HG03469 (cell line): ENCODE results near the gene PRMT1.
A peak's percentile ranks its signal among the peaks of the same experiment; 100 is the strongest.

Experiments used
- ATAC-seq: cut with Tn5 transposase; IDR thresholded peaks from one replicate; pipeline ENCODE4 v1.9.1; 2021; ENCODE audit warnings: mild to moderate bottlenecking, moderate library complexity, moderate number of reproducible peaks; ENCODE audit not compliant: unreplicated experiment

Gene PRMT1

DNA sequence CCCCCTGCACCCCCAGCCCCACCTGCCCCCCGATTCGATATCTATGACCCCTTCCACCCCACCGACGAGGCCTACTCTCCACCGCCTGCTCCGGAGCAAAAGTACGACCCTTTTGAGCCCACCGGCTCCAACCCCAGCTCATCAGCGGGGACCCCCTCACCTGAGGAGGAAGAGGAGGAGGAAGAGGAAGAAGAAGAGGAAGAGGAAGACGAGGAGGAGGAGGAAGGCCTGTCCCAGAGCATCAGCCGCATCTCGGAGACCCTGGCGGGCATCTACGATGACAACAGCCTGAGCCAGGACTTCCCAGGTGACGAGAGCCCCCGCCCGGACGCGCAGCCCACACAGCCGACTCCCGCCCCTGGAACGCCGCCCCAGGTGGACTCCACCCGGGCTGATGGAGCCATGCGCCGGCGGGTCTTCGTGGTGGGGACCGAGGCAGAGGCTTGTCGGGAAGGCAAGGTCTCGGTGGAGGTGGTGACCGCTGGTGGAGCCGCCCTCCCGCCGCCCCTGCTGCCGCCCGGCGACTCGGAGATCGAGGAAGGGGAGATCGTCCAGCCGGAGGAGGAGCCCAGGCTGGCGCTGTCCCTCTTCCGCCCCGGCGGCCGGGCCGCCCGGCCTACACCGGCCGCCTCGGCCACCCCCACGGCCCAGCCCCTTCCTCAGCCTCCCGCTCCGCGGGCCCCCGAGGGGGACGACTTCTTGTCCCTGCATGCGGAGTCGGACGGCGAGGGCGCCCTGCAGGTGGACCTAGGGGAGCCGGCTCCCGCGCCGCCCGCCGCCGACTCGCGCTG lies 25.8 kb upstream of the PRMT1 start:
- ATAC-seq, result no peak

DNA sequence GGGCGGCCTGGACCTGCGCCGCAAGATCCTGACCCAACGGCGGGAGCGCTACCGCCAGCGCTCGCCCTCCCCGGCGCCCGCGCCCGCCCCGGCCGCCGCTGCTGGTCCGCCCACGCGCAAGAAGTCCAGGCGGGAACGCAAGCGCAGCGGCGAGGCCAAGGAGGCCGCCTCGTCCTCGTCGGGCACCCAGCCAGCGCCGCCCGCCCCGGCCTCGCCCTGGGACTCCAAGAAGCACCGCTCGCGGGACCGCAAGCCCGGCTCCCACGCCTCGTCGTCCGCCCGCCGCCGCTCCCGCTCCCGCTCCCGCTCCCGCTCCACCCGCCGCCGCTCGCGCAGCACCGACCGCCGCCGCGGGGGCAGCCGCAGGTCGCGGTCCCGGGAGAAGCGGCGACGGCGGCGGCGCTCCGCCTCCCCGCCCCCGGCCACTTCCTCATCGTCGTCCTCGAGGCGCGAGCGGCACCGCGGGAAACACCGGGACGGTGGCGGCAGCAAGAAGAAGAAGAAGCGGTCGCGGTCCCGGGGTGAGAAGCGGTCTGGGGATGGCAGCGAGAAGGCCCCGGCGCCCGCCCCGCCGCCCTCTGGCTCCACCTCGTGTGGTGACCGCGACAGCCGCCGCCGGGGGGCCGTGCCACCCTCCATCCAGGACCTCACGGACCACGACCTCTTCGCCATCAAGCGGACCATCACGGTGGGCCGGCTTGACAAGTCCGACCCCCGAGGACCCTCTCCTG lies 25.1 kb upstream of the PRMT1 start:
- ATAC-seq, result no peak

DNA sequence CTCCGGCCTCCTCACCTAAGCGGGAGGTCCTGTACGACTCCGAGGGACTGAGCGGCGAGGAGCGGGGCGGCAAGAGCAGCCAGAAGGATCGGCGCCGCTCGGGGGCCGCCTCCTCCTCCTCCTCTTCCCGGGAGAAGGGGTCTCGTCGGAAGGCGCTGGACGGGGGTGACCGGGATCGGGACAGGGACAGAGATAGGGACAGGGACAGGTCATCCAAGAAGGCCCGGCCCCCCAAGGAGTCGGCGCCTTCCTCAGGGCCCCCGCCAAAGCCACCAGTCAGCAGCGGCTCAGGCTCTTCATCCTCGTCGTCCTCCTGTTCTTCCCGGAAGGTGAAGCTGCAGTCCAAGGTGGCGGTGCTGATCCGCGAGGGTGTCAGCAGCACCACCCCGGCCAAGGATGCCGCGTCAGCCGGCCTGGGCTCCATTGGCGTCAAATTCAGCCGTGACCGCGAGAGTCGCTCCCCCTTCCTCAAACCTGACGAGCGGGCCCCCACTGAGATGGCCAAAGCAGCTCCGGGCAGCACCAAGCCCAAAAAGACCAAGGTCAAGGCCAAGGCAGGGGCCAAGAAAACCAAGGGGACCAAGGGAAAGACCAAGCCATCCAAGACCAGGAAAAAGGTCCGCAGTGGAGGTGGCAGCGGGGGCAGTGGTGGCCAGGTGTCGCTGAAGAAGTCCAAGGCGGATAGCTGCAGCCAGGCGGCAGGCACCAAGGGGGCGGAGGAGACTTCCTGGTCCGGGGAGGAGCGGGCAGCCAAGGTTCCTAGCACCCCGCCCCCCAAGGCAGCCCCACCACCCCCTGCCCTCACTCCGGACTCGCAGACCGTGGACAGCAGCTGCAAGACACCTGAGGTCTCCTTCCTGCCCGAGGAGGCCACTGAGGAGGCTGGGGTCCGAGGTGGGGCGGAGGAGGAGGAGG lies 24.3 kb upstream of the PRMT1 start:
- ATAC-seq, result no peak

DNA sequence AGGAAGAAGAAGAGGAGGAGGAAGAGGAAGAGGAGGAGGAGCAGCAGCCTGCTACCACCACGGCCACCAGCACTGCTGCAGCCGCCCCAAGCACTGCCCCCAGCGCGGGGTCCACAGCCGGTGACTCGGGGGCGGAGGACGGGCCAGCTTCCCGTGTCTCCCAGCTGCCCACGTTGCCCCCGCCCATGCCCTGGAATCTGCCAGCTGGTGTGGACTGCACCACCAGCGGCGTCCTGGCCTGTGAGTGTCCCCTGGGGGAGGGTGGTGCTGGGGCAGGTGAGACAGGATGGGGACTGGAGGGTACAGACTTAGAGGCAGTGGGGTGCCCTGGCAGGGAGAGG lies 23.6 kb upstream of the PRMT1 start:
- ATAC-seq, result no peak

DNA sequence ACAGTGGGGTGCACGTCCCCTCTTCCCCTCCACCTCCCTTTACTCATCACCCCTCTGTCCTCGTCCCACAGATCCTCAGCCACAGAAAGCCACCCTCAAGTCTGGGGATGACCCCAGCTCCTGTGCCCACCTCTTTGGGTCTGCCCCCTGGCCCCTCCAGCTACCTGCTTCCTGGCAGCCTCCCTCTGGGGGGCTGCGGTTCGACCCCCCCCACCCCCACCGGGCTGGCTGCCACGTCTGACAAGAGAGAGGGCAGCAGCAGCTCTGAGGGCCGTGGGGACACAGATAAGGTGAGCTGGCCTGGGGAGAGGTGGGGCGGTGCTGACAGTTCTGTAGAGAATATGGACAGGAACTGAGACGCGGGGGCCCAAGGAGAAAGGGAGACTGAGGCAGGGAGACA lies 22.5 kb upstream of the PRMT1 start:
- ATAC-seq, result no peak

DNA sequence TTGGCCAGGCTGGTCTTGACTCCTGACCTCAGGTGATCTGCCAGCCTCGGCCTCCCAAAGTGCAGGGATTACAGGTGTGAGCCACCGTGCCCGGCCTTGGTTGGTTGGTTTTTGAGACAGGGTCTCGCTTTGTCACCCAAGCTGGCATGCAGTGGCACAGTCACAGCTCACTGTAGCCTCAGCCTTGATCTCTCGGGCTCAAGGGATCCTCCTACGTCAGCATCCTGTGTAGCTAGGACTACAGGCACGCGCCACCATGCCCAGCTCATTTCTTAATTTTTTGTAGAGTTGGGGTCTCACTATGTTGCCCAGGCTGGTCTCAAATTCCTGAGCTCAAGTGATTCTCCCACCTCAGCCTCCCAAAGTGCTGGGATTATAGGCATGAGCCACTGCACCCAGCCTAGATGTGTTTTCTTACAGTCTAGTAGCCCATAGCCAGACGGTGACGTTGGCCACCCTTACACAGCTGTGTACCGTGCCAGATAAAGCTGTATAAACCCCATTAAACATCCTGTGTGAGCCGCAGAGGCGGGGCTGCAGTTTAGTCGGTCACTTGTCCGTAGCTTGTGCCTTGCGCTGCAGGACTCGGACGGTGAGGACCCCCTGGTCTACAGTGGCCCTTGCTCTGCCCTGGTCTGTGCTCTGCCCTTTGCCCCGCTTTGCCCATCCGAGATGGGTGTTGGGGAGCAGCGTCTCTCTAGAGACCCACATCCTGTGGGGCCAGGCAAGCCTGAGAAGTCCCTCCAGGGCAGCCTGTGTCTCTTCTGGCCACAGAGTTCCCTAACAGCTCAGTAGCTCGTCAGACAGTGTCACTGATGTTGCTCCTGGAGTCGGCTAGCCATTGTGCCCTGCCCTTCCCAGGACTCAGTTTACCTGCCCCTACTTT lies 21.3 kb upstream of the PRMT1 start:
- no peak for ATAC-seq

DNA sequence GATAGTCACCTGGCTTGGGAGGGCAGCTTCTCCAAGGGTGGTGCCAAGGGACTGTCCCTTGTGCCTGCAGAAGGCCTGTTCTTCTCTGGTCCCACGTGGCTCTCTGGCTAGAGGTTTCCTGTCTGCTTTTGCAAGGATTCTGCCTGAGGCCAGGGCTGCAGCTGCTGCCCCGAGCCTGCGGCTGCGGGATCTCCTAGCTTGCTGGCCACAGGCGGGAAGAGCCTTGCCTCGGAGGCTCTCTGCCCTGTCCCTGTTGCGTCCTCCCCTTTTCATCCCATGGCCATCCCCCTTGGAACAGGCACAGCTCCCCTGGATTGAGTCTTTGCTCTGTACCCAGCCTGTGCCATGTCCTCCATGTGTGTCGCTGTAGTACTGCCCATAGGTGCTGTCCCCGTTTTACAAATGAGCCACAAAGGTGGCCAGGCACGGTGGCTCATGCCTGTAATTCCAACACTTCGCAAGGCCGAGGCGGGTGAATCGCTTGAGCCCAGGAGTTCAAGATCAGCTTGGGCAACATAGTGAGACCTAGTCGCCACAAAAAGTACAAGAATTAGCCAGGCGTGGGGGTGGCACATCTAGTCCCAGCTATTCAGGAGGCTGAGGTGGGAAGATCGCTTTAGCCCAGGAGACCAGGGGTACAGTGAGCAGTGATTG lies 20.5 kb upstream of the PRMT1 start:
- ATAC-seq, result no peak

DNA sequence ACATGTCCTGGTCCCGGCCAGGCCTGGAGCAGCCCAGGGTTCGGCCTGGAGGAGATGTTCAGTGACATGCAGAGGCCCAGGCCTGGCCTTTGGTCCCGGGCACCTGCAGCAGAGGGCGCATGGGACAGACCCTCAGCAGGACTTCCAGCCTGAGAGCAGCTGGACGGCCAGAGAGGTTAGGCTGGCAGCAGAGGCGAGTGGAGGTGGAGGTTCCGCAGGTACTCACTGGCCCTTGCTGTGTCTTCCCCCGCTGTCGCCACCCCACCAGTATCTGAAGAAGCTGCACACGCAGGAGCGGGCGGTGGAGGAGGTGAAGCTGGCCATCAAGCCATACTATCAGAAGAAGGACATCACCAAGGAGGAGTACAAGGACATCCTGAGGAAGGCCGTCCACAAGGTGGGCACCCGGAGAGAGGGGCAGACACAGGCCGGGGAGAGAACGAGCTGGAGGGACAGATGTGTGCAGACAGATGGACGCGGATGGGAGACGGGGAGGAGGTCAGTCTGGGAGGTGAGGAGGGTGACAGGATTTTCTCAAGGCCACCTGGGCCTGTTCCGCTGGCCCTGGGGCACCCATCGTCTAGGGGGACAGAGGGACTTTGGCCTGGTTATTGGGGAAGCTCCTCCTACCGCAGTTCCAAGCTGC lies 19.5 kb upstream of the PRMT1 start:
- ATAC-seq, result no peak

DNA sequence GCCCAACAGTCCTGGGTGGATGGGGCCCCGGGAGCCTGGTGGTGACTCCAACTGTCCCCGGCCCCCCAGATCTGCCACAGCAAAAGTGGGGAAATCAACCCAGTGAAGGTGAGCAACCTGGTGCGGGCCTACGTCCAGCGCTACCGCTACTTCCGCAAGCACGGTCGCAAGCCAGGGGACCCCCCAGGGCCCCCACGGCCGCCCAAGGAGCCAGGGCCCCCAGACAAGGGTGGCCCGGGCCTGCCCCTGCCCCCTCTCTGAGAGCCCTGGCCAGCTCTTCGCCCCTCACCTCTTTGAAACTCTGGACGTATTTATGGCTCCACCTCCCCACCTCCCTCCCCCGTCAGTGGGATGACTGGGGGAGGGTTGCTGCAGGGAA lies 18.9 kb upstream of the PRMT1 start:
- ATAC-seq, result no peak

DNA sequence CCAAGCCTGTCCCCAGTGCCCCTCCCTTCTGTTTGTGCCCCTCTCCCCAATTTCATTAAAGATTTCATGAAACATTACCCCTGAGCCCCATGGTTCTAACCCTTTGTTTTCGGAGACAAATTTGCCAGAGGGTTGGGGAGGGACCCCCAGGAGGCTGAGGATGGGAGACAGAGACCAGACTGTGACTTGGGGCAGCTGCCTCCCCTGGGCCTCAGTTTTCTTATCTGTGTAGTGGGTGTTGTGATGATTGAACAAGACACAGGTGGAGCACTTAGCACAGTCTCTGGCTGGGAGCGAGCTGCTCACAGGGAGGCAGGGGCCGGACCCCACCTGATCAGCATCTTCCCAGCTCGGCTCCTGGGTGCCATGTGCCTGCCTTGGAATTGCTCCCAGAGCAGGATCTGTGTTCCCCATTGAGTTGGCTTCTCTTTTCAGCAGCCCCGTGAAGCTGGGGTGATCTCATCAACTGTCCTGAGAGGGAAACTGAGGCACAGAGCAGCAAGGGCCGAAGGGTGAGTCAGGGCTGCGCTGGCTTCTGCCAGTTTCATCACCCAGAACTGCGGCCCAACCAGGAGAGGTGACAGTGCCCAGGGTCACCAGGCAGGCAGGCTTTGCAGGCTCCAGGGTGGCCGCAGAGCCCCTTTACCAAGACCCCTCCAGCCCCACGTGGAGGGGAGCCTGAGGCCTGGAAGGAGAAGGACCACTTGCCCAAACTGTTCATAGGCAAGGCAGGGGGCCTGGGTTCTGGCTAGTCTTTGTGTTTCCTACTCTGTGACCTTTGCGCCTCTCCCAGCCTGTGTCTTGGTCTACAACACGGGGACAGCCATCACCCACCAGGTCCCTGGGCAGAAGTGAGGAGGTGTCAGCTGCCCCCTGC lies 18.3 kb upstream of the PRMT1 start:
- ATAC-seq, result no peak

DNA sequence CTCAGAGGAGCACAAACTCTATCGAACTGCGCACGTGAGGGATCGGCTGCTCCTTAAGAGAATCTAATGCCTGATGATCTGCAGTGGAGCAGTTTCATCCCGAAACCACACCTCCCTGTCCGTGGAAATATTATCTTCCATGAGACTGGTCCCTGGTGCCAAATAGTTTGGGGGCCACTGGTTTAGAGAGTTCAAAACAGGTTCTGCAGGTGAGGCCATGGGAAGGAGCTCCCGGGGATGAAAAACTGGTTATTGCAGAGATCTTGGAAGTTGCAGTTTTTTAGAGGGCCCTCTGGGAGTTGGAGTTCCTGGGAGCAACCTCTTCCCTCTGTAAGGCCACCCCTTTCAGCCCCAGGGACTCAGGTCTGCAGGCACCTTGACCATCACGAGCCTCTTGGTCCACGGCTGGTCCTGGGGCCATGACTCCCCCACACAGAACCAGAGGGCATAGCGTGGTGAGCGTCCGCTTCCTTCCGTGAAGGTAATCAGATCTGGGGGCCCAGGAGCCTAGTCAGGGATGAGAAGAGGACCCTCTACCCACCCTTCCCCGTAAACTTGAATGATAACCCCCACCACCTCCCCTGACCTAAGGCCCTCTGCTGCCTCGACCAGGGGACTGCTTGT lies 16.6 kb upstream of the PRMT1 start:
- no peak for ATAC-seq

DNA sequence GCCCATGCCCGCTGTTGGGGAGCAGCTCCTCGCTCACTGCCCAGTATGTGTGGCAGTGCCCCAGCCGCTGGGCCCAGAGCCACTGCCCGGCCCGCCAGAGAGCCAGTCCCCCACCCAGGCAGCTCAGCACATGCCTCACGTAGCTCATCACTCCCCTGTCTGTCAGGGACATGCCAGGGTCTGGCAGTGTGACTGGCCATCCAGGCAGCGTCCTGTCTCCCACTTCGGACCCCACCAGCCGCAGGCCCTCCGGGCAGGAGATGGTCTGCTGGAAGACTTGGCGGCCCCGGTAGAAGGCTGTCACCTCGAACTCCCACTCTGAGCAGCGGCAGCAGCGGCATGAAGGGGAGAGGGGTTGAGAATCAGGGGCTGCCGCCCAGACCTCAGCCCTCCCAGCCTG lies 15.1 kb upstream of the PRMT1 start:
- ATAC-seq, result no peak

DNA sequence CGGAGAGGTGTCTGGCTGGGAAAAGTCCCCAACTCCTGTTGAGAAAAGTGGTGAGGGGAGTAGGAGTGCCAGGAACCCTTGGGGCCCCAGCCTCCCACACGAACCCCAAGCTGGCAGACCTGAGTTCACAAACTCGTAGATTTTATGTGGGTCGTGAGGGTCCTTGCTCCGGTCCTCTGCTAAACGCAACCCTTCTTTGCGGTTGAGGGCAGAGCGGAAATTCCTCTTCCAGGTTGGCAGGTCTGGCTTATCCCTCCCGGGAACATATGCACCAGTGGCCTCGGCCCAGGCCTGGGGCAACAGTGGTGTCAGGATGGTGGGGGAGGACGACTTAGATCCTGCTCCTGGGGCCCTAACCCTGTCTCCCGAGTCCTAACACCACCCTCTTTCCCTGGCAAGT lies 13.8 kb upstream of the PRMT1 start:
- no peak for ATAC-seq

DNA sequence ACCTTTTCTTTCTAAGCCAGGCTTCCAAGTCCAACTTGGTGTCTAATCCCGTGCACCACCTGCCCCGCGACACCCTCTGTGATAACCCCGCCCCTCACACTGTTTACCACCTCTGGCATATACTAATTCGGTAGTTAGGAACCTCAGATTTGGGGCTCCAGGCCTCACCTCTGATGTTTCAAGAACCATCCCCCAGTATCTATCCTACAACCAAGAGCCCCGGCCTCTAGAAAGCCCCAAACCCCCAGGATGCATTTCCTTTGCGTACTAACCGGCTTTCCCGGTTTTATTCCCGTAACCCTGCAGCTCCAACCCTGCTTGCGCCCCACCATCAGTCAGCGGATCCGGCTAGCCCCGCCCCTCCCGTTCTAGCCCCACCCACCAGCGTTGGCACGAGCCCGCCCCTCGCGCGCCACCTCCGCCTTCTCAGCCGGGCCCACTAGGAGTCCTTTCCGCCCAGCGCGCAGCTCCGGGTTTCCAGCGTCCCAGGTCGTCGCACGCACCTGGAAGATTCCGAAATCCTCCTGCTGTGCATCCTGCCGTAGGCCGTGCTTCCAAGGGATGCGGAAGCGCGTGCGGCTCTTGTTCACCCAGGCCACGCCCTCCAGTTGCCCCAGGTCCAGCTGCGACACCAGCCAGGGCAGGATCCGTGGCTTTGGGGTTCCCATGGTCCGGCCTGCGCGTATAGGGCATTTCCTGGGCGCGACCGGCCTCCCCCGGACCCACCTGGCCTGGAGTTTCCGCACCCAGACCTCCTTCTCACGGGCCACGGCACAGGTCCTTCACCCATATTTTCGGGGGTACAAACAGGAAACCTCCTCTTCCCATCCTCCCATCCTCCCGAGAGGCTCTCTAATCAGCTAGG lies 12.7 kb upstream of the PRMT1 start:
- no peak for ATAC-seq

DNA sequence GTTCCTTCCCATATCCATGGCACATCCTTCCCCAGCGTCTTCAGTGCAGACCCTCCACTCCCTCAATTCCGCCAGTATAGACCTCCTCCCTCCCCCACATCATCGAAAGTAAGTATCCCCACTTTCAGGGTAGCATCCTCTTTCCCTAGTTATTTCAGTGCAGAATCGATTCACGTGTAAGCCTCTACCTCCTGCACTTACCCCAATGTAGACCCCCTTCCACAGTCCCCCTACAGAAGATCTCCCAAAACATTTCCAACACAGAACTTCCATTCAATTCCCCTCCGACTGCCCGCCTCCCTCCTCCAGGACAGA lies 12.1 kb upstream of the PRMT1 start:
- no peak for ATAC-seq

DNA sequence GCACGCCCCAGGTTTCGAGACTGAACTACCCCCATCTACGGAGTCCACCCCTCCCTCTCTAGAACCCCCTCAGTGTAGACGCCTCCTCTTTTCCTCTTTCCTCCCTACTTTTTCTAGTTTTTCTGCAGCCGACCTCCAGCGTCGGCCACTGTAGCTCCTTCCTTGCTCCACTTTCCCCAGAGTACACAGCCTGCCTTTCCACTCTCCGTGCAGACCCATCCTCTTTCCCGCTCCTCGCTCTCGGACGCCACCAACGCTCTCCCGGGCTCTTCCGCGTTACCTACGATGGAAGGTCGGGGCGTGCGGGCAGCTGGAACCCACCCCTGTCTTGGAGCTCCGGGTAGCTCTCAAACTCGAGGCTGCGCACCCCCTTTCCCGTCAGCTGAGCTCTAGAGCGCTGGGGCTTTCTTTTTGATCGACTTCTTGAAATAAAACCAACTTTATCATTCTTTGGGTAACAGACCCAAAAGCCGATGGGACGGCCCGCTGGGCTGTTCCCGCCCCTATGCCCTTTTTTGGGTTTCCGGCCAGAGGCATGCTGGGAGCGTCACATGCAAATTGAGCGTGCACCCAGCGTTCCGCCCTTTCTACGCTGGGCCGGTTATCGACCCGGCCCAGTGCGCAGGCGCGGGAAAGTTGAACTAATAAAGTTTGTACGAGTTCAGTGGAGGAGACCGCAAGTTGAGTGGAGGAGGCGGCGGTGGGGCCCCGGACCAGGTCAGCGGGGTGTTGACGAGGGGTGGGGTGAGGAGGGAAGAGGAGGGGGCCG lies 11.5 kb upstream of the PRMT1 start, which contains the start of the genes BCL2L12 and IRF3:
BCL2L12 (plus strand) TSS at position 583 of the 769 bp plus-strand sequence. CDS start 760 bp downstream, outside the sequence.
IRF3 (minus strand) TSS at position 507 of the 769 bp plus-strand sequence. CDS start 1,019 bp downstream, outside the sequence.
- peak; percentile 61 for ATAC-seq

DNA sequence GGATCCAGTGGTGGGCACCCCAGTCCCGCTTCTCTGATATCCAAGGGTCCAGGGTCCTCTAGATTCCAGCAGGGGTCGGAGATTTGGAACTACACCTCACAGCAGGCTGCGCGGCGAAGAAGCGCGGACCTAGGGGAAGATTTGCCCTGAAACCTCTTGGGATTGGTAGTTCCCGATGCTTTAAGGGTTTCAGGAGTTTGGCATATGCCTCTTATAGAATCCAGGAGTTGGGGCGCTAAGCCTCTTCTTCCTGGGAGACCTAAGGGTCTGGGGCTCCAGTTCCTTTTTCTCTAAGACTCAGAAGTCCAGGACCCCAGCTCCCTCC lies 11.0 kb upstream of the PRMT1 start:
- no peak for ATAC-seq
